Measurements from ENCODE around the gene TNFRSF9.
"Not testable (repeated sequence)": the region's sequence is repeated elsewhere in the genome, so short reads cannot be mapped to it uniquely, and the experiment has no call there.

The TNFRSF9 gene

DNA sequence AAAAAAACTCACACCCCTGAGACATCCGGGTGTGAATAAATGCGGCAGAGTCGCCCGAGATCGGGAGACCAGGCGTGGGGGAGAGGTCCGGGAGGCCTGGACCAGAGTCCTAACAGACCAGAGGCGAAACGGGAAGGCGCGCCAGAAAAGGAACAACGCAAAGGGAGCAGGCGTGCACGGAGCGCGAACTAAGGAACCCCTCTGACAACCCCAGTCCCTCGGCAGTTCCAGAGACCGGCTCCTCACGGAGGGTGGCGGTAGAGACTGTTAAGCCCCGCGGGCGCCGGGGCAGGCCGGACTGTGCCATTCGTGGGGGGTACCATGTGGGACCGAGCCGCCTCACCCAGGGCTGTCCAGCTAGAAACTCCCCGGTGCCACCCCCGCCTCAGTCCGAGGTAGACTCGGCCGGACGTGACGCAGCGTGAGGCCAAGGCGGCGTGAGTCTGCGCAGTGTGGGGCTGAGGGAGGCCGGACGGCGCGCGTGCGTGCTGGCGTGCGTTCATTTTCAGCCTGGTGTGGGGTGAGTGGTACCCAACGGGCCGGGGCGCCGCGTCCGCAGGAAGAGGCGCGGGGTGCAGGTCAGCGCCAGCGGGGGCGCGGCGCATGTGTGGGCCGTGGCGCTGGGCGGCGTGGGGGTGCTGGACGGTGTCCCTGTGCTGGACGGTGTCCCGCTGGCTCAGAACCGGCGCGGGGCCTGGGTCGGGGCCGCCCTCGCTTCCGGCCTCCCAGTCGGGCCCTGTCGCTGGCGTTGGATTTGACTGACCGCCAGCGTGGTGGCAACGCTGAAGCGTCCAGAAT is 20.8 kb upstream of the TNFRSF9 start, which contains the start of gene PARK7:
PARK7 (plus strand) TSS at position 496 of the 798 bp plus-strand sequence. CDS start 1,075 bp downstream, outside the sequence.
- in situ Hi-C loops (cut with HindIII; ENCODE audit: low sequenced_read_pairs), result no loop called here

GRCh38 chr1:7960867-7961215 is 20.2 kb upstream of the TNFRSF9 start:
- in situ Hi-C loops (cut with HindIII; ENCODE audit: low sequenced_read_pairs), result no loop called here

GRCh38 chr1:7960165-7960564 is 19.5 kb upstream of the TNFRSF9 start:
- in situ Hi-C loops (cut with HindIII; ENCODE audit: low sequenced_read_pairs), result no loop called here

GRCh38 chr1:7956218-7957032 is 15.8 kb upstream of the TNFRSF9 start:
- in situ Hi-C loops (cut with HindIII; ENCODE audit: low sequenced_read_pairs), result no loop called here

DNA sequence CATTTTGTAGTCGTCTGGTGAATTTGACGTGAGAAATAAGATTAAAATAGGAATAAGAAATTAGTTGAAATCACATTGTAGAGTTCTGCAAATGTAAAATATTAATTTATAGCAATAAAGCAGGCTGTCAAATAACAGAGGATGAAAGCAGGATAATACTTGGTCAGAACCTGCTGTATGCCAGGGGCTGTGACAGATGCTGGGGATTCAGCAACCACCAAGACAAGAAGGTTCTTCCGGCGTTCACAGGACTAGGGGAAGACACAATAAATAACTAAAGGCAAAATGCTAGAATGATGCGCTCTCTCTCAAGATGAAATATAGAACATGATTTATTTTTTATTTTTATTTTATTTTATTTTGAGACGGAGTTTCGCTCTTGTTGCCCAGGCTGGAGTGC is 14.0 kb upstream of the TNFRSF9 start:
- in situ Hi-C loops (cut with HindIII; ENCODE audit: low sequenced_read_pairs), result no loop called here

DNA sequence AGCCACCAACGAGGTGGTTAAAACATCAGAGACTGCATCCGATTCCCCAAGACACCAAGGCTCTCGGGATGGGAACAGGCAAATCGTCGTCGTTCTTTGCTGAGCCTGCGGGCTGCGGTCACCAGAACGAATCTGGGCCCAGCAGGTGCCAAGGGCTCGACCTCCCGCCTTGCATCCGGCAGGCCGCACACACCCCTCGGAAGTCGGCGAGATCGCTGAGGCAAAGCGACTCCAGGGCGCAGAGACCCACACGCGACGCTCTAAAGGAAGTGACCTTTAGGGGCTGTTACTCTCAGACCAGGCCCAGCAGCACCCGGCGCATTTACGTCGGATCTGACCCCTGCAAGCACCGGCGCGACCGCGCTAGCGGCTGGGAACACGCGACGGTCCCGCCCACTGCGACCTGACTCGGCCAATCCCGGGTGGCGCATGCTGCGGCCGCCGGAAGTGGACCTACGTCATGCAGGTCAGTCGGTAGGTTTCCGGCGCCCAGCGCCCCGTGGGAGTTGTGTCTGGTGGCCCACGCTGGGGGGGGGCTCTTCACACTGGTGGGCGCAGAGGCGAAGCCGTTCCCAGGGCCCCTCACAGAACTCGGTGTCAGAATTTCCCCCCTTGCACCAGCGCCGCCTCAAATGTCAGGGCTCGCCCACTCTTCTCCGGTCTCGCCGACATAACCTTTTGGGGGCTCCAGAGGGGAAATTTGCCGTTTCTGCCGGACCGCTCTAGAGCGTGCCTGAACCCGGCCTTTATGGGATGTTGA is 13.4 kb upstream of the TNFRSF9 start:
- in situ Hi-C loops (cut with HindIII; ENCODE audit: low sequenced_read_pairs), result no loop called here

DNA sequence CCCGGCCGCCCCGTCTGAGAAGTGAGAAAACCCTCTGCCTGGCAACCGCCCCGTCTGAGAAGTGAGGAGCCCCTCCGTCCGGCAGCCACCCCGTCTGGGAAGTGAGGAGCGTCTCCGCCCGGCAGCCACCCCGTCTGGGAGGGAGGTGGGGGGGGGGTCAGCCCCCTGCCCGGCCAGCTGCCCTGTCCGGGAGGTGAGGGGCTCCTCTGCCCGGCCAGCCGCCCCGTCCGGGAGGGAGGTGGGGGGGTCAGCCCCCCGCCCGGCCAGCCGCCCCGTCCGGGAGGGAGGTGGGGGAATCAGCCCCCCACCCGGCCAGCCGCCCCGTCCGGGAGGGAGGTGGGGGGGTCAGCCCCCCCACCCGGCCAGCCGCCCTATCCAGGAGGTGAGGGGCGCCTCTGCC is 12.2 kb upstream of the TNFRSF9 start:
- in situ Hi-C loops (cut with HindIII; ENCODE audit: low sequenced_read_pairs), result not testable (repeated sequence)

- in situ Hi-C loops (cut with HindIII; ENCODE audit: low sequenced_read_pairs), result loop anchor here (5.0 kb wide), 1 partner anchor 47 kb away; no protein-coding TSS in a partner anchor
Observed at GRCh38 chr1:7948960-7949359, 8.3 kb upstream of the TNFRSF9 start.

- in situ Hi-C loops (cut with HindIII; ENCODE audit: low sequenced_read_pairs), result no loop called here
Observed at GRCh38 chr1:7943251-7943650, 2.6 kb upstream of the TNFRSF9 start.

GRCh38 chr1:7942214-7942921 is 1.7 kb upstream of the TNFRSF9 start:
- in situ Hi-C loops (cut with HindIII; ENCODE audit: low sequenced_read_pairs), result no loop called here

- in situ Hi-C loops (cut with HindIII; ENCODE audit: low sequenced_read_pairs), result no loop called here
Observed at GRCh38 chr1:7941437-7941793, 776 bp upstream of the TNFRSF9 start.

GRCh38 chr1:7940034-7940433 is 605 bp downstream of the TNFRSF9 start:
- in situ Hi-C loops (cut with HindIII; ENCODE audit: low sequenced_read_pairs), result no loop called here

- in situ Hi-C loops (cut with HindIII; ENCODE audit: low sequenced_read_pairs), result no loop called here
Observed at GRCh38 chr1:7938070-7938469, 2.6 kb downstream of the TNFRSF9 start.

DNA sequence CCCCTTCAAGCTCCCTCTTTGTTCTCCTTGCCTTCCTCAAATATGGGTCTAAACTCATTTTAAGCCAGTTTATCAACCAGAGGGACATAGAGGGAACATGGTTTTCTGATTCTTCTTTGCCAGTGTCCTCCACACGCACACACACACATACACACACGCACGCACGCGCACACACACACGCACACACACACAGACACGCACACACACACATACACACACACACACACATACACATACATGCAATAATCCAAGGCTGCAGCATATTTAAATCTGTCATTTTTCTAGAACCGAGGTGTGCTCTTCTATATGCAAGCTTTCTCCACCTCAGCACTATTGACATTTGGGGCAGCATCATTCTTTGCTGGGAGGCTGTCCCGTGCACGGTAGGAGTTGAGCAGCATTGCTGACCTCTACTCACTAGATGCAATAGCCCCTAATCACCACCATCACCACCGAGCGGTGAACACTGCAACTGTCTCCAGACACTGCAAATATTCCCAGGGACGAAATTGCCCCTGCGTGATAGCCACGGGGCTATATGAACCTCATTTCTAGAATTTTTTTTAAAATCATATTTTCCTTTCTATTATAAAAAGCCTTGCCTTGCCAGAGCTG is 8.0 kb downstream of the TNFRSF9 start:
- in situ Hi-C loops (cut with HindIII; ENCODE audit: low sequenced_read_pairs), result no loop called here

- in situ Hi-C loops (cut with HindIII; ENCODE audit: low sequenced_read_pairs), result no loop called here
Observed at GRCh38 chr1:7931446-7931812, 9.2 kb downstream of the TNFRSF9 start.

- in situ Hi-C loops (cut with HindIII; ENCODE audit: low sequenced_read_pairs), result no loop called here
Observed at GRCh38 chr1:7930645-7931445, 9.8 kb downstream of the TNFRSF9 start.

GRCh38 chr1:7929637-7930036 is 11.0 kb downstream of the TNFRSF9 start:
- in situ Hi-C loops (cut with HindIII; ENCODE audit: low sequenced_read_pairs), result no loop called here

DNA sequence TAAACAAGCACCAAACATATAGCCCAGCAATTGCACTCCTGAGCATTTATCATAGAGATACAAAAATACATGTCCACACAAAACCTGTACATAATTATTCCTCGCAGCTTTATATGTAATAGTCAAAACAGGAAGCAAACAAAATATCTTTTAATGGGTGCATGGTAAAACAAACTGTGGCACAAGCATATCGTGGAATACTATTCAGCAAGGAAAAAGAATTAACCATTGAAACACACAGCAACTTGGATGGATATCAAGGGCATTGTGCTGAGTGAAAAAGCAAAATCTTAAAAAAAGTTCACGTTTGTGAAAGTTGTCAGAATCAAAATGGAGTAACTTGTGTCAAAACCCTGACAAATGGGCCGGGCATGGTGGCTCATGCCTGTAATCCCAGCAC is 12.4 kb downstream of the TNFRSF9 start:
- in situ Hi-C loops (cut with HindIII; ENCODE audit: low sequenced_read_pairs), result no loop called here

- in situ Hi-C loops (cut with HindIII; ENCODE audit: low sequenced_read_pairs), result not testable (repeated sequence)
Observed at GRCh38 chr1:7927061-7927460, 13.6 kb downstream of the TNFRSF9 start.

- in situ Hi-C loops (cut with HindIII; ENCODE audit: low sequenced_read_pairs), result loop anchor here (25.0 kb wide), 1 partner anchor 90 kb away; no protein-coding TSS in a partner anchor
Observed at GRCh38 chr1:7922301-7922700, 18.3 kb downstream of the TNFRSF9 start.
